ENCODE results near the gene USP16.

USP16 gene

DNA sequence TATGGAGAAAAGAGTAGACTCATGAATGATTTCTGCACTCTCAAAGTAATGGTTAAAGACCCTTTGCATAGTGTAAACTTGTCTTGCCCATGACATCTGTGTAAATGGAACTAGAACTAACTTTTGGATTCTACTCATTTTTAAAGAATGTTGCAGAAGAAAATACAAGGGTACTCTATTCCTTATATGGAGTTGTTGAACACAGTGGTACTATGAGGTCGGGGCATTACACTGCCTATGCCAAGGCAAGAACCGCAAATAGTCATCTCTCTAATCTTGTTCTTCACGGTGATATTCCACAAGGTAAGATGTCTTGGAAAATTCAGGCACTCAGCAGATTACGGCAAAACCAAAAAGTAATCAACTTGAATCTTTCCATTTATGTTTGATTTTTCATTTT, 29.2 kb downstream of the USP16 start:
- H3K4me3 ChIP-seq (IDR thresholded peaks at IDR 0.05; ENCODE audit: insufficient read depth, low read depth, low read length): no peak overlapping the region
- H4K20me1 ChIP-seq (ENCODE audit: insufficient read depth): peaks cover 3% of the 10 kb centered on the region; the same call in 1 of the 2 replicates
- TF ChIP-seq, protein P1, sequence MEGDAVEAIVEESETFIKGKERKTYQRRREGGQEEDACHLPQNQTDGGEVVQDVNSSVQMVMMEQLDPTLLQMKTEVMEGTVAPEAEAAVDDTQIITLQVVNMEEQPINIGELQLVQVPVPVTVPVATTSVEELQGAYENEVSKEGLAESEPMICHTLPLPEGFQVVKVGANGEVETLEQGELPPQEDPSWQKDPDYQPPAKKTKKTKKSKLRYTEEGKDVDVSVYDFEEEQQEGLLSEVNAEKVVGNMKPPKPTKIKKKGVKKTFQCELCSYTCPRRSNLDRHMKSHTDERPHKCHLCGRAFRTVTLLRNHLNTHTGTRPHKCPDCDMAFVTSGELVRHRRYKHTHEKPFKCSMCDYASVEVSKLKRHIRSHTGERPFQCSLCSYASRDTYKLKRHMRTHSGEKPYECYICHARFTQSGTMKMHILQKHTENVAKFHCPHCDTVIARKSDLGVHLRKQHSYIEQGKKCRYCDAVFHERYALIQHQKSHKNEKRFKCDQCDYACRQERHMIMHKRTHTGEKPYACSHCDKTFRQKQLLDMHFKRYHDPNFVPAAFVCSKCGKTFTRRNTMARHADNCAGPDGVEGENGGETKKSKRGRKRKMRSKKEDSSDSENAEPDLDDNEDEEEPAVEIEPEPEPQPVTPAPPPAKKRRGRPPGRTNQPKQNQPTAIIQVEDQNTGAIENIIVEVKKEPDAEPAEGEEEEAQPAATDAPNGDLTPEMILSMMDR (conservative IDR thresholded peaks at IDR 0.05; ENCODE audit: low read depth, low read length): no peak
- no peak overlapping the region for H3K9ac ChIP-seq
- H3K27me3 ChIP-seq (ENCODE audit: insufficient read depth, low read depth): no peaks in the 10 kb centered on the region
- H3K4me2 ChIP-seq: no peak overlapping the region
- H3K36me3 ChIP-seq (ENCODE audit: insufficient read depth): peaks cover 12% of the 10 kb centered on the region; the same call in 1 of the 2 replicates
- no peak overlapping the region for H3K27ac ChIP-seq
- no peaks in the 10 kb centered on the region for H3K4me1 ChIP-seq (ENCODE audit: low read depth, poor library complexity, severe bottlenecking)
- H3K79me2 ChIP-seq (ENCODE audit: insufficient read depth, low read depth): no peaks in the 10 kb centered on the region
- no peak overlapping the region for H2AFZ ChIP-seq (ENCODE audit: low read depth)

DNA sequence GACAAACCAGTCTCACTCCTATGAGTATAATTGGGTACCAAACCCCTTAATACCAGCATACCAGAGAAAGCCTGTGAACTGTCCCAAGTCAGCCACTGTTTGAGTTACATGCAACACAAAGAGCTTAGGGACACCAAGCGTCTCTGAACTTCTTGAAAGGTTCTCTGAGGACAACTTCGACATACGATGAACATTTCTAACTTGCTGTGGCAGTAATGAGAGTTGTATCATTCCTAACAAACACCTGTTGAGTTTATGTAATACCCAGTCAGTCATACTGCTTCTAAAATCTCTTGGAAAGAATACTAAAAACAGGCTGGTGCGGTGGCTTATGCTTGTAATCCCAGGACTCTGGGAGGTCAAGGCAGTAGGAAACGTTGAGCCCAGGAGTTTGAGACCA, 30.6 kb downstream of the USP16 start:
- no peaks in the 10 kb centered on the region for H3K27me3 ChIP-seq (ENCODE audit: insufficient read depth, low read depth)

DNA sequence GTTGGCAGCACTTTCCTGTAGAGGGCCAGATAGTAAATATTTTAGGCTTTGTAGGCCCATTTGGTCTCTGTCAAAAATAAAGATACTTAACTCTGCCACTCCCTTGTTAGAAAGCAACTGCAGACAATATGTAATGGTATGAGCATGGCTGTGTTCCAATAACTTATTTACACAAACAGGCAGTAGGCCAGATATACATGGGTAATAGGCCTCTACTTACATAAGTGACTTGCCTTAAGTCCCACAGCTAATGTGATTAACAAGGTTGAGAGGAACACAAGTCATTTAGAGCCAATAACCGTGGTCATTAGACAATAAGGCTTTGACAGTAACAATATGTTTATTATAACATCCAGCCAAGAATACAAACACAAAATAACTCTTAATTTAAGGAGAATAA, 31.5 kb downstream of the USP16 start:
- no peak overlapping the region for H2AFZ ChIP-seq (ENCODE audit: low read depth)
- H3K79me2 ChIP-seq (ENCODE audit: insufficient read depth, low read depth): no peaks in the 10 kb centered on the region
- no peaks in the 10 kb centered on the region for H3K4me1 ChIP-seq (ENCODE audit: low read depth, poor library complexity, severe bottlenecking)
- H3K36me3 ChIP-seq (ENCODE audit: insufficient read depth): peaks cover 20% of the 10 kb centered on the region; the same call in 1 of the 2 replicates
- H4K20me1 ChIP-seq (ENCODE audit: insufficient read depth): peaks cover 3% of the 10 kb centered on the region; the same call in 1 of the 2 replicates
- no peaks in the 10 kb centered on the region for H3K27me3 ChIP-seq (ENCODE audit: insufficient read depth, low read depth)
- H3K27ac ChIP-seq: no peak overlapping the region
- TF ChIP-seq, protein P1 (conservative IDR thresholded peaks at IDR 0.05; ENCODE audit: low read depth, low read length): no peak
- no peak overlapping the region for H3K9ac ChIP-seq
- no peak overlapping the region for H3K4me2 ChIP-seq
- no peak overlapping the region for H3K4me3 ChIP-seq (IDR thresholded peaks at IDR 0.05; ENCODE audit: insufficient read depth, low read depth, low read length)

More for the DNA sequence above, 30.6 kb downstream of the USP16 start:
- H4K20me1 ChIP-seq (ENCODE audit: insufficient read depth): peaks cover 3% of the 10 kb centered on the region; the same call in 1 of the 2 replicates
- H3K4me1 ChIP-seq (ENCODE audit: low read depth, poor library complexity, severe bottlenecking): no peaks in the 10 kb centered on the region
- no peak overlapping the region for H3K27ac ChIP-seq
- no peak overlapping the region for H3K4me2 ChIP-seq
- H2AFZ ChIP-seq (ENCODE audit: low read depth): no peak overlapping the region
- TF ChIP-seq, protein P1 (conservative IDR thresholded peaks at IDR 0.05; ENCODE audit: low read depth, low read length): no peak
- H3K4me3 ChIP-seq (IDR thresholded peaks at IDR 0.05; ENCODE audit: insufficient read depth, low read depth, low read length): no peak overlapping the region
- H3K36me3 ChIP-seq (ENCODE audit: insufficient read depth): peaks cover 15% of the 10 kb centered on the region; the same call in 1 of the 2 replicates
- no peak overlapping the region for H3K9ac ChIP-seq
- no peaks in the 10 kb centered on the region for H3K79me2 ChIP-seq (ENCODE audit: insufficient read depth, low read depth)

DNA sequence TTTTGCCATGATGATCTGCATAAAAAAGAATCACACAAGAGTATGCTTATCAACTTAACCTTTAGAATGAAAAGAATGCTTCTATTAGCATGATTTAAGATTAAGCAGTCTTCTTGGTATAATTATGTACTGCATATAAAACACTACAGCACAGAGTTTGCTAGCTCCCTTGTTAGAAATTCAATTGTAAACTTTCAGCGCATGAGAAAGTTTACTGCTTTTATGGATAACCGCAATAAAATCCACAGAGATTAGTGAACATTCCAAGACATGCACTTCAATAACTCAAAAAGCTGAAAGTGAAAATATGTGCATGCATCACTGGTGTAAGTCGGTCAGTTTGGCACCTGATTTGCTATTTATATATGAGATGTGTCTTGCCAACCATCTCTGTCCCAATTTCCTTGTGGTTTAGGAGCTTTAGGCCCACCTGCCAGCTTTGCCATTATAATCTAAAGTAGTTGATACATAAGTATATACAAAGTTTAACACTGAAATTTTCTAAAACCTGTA, 32.1 kb downstream of the USP16 start:
- Histone ChIP-seq H2AFZ (ENCODE audit: low read depth) (no peak overlapping the region), H3K4me3 (IDR thresholded peaks at IDR 0.05; ENCODE audit: insufficient read depth, low read depth, low read length) (no peak overlapping the region), H3K4me1 (ENCODE audit: low read depth, poor library complexity, severe bottlenecking) (no peaks in the 10 kb centered on the region), H3K27ac (no peak overlapping the region), H3K27me3 (ENCODE audit: insufficient read depth, low read depth) (no peaks in the 10 kb centered on the region), H4K20me1 (ENCODE audit: insufficient read depth) (peaks cover 3% of the 10 kb centered on the region; the same call in 1 of the 2 replicates), H3K4me2 (no peak overlapping the region), H3K36me3 (ENCODE audit: insufficient read depth) (peaks cover 20% of the 10 kb centered on the region; the same call in 1 of the 2 replicates), H3K79me2 (ENCODE audit: insufficient read depth, low read depth) (no peaks in the 10 kb centered on the region), H3K9ac (no peak overlapping the region)
- TF ChIP-seq, protein P1 (conservative IDR thresholded peaks at IDR 0.05; ENCODE audit: low read depth, low read length): no peak

Data from KMS-11 (cell line).